Stimulated activated naive CD8-positive, alpha-beta T cell treated with anti-CD3 and anti-CD28 coated beads, Interleukin-15, Interleukin-2, amounts not matched to agents 100 U/mL and 50 U/mL, for 24 hours (primary cell): ENCODE measurements around the gene MYLK4.
"Not testable (repeated sequence)": the region's sequence is repeated elsewhere in the genome, so short reads cannot be mapped to it uniquely, and the experiment has no call there.

Experiments used
- ATAC-seq: fragments of 150-1000 bp; cut with Tn5 transposase; one replicate; pipeline ENCODE4 v1.10.0; 2021
- DNase-seq: peaks from one replicate; pipeline ENCODE4 v3.0.0; 2021

The MYLK4 gene

GRCh38 chr6:2777249-2777648 lies 26.5 kb upstream of the MYLK4 start:
- no peak for ATAC-seq

DNA sequence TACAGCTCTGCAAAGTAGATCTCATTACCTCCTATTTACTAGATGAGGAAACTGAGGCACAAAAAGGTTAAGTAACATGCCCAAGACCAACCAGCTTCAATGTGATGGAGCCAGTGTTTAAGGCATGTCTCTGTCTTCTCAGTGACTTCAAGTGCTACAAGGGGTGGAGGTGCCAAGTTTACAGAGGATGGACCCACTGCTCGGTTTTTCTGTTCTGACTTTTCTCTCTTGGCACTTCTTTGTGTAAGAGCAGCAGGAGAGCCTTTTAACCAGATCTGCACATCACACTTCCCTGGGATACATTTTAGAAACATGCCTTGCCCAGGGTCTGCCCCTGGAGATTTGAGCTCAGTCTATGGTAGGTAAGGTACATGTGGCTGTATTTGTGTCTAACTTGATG lies 24.3 kb upstream of the MYLK4 start:
- ATAC-seq (no peak), DNase-seq (no peak)

More at GRCh38 chr6:2777249-2777648, 26.5 kb upstream of the MYLK4 start:
- DNase-seq: no peak

- ATAC-seq: no peak
- no peak for DNase-seq
These were observed 22.7 kb upstream of the MYLK4 start for GRCh38 chr6:2773449-2773848.

DNA sequence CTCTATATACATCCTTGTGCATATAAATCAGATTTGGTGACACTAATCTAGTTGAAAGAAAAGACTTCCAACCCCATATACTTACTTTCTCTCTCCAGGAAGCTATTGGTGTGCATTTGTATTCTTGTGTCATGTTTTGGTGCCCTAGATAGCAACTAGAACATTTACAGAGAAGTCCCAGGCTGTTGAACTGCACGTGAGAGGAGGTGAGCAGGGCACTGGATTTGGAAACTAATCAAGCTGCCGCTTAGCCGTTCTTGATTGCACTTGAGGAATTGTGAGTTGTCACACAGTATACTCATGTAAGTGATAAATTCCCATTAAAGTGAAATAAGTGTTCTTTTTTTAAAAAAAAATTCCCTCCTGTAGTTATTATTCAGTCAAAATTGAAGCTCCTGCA lies 22.1 kb upstream of the MYLK4 start:
- ATAC-seq (no peak), DNase-seq (no peak)

- no peak for ATAC-seq
- no peak for DNase-seq
These were observed 20.4 kb upstream of the MYLK4 start for GRCh38 chr6:2771079-2771478.

DNA sequence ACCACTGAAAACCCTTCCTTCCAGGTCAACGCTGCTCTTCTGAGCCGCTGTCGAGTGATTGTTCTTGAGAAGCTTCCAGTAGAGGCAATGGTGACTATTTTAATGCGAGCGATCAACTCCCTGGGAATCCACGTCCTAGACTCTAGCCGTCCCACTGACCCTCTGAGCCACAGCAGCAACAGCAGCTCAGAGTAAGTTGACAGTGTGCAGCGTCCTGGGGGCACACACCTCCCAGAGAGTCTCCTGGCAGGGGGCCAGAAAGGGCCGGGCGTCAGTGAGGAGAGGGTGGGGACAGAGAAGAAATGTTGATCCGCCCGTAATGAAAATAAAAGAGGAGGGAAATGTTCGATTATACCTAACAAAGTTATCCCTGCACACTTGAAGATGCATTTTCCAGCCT lies 19.4 kb upstream of the MYLK4 start:
- ATAC-seq (no peak), DNase-seq (no peak)

DNA sequence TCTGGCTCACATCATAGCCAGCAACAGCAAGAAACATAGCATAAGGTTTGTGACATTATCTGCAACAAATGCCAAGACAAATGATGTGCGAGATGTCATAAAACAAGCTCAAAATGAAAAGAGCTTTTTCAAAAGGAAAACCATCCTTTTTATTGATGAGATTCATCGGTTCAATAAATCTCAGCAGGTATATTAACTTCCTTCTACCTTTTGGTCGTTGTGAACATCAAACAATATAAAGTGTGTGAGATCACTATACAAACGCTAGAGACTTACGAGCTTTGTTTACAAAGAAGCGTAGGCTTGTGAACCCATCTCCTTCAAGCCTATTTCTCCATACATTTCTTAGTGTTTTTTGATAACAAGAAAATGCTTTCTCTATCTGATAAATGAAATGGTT lies 18.0 kb upstream of the MYLK4 start:
- DNase-seq: no peak
- no peak for ATAC-seq

- peak; percentile 14 for DNase-seq
- ATAC-seq: no peak
These were observed 17.2 kb upstream of the MYLK4 start for GRCh38 chr6:2767657-2768524.

DNA sequence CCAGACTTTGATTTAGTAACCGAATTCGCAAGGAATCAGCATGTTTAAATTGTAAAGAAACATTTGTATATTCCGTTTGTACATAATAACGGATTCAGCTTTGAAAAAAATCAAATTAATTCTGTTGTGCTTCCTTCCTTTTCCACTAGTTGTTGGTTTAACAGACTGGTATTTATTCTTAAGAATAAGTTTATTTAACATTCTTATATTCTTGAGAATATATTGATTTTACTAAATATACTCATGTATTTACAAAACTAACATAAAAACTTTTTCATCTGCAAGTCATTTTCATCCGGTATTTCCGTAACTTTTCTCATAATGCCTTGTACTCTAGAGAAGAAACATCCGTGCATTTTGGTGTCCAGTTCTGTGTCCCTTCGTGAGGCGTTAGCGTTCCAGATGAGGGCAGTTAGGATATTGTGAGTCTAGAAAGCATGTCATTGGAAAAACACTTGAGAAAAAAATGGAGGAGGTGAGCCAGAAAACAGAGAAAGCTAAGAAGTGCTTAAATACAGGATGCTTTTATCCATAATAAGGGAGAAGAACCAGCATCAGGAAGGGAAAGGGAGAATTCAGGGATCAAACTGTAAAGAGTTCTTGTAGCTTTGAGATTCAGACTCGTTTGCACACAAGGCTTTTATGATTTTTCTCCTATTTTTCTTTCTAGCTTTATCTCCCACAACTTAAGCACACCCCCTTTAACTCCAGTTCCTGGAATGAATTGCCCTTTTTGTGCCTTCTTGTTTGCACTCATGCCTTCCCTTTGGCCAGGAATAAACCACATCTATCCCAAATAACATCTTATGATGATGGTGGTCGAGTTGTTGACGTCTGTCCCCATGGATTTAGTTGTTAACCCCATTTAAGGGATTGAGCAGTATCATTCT lies 16.3 kb upstream of the MYLK4 start:
- no peak for DNase-seq
- ATAC-seq: no peak

- DNase-seq (peak; percentile 59), ATAC-seq (peak; percentile 9)
These were observed 15.4 kb upstream of the MYLK4 start for GRCh38 chr6:2765896-2766766.

DNA sequence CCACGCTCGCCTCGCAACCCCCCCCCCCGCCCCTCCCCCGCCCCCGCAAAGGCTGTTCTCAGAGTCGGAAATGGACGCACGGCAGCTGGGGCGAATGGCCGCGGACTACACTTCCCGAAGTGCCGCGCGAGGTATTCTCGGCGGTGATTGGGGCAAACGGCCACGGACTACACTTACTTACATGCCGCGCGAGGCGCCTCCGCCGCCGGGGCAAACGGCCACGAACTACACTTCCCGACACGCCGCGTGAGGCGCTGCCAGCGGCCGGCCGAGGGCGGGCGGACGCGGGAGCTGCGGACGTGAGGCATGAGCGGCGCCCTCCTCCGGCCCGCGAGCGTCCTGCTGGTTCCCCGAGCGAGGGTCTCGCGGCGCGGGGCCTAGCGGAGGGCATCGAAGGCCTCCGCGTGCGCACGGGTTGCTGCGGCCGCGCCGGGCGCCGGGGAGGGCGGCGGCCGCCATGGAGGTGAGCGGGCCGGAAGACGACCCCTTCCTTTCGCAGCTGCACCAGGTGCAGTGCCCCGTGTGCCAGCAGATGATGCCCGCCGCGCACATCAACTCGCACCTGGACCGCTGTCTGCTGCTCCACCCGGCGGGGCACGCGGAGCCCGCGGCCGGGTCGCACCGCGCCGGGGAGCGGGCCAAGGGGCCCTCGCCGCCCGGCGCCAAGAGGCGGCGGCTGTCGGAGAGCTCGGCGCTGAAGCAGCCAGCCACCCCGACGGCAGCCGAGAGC lies 14.6 kb upstream of the MYLK4 start, which contains the start of gene WRNIP1:
Gene WRNIP1 (plus strand): TSS at position 228 of the 730 bp plus-strand sequence. CDS start 230 bp downstream, at position 458.
- DNase-seq: peak; percentile 94

DNA sequence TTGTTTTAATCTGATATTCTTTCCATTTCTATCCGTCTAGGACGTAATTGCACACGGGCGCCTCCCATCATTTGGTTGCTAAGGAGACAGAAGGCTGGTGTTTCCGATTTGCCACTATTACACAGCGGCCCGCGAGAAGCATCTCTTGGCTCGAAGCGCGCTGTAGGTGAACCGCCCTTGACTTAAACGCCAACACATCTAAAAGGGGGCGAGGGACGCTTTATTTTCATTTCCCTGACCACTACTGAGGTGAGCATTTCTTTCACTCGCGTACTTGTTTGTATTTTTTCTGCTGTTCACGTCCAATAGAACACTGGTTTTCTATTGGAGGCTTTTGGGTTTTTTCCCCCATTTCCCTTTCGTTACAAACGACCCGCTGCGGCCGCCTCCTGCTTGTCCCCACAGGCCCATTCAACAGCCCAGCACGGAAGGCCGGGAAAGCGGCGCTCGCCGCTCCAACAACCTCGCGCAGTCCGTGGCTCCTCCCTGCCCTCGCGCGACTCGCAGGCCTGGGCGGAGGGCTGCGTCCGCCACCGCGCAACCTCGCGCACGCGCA lies 14.0 kb upstream of the MYLK4 start:
- peak; percentile 75 for ATAC-seq
- peak; percentile 63 for DNase-seq

More for the DNA sequence above, 14.6 kb upstream of the MYLK4 start, which contains the start of gene WRNIP1:
- peak; percentile 94 for ATAC-seq

DNA sequence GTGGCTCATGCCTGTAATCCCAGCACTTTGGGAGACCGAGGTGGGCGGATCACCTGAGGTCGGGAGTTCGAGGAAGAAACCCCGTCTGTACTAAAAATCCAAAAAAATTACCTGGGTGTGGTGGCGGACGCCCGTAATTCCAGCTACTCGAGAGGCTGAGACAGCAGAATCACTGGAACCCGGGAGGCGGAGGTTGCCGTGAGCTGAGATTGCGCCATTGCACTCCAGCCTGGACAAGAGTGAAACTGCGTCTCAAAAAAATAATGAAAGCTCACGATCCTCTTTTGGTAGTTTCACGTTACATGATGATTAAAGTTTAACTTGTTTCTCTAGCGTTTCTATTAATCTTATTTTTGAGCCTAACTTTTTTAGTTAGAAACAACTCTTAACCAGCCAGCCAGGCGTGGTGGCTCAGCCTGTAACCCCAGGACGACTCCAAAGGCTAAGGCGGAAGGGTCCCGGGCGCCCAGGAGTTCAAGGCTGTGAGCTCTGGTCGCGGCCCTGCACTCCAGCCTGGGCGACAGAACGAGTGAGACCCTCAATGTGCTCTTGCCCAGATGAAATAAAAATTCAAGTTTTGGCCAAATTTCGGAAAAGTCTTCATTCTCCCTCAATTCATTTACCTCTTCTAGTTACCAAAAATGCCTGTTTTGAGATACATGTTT lies 13.3 kb upstream of the MYLK4 start:
- no peak for DNase-seq
- no peak for ATAC-seq

DNA sequence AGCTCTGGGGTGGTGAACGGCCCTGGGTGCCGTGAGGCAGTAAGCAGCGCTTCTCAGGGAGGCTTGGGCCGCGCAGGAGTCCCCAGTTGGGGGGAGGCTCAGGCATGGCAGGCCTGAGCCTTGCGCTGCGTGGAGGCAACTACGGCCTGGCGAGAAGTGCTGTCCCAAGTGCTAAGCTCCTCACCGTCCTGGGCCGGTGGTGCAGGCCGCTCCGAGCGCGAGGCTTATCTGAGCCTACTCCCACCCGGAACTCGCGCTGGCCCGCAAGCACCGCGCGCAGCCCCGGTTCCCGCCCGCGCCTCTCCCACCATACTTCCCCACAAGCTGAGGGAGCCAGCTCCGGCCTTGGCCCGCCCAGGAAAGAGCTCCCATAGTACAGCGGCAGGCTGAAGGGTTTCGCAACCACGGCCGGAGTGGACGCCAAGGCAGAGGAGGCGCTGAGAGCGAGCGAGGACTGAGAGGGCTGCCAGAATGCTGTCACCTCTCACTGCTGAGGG lies 12.7 kb upstream of the MYLK4 start:
- no peak for DNase-seq
- ATAC-seq: no peak

GRCh38 chr6:2762868-2763267 lies 12.1 kb upstream of the MYLK4 start:
- peak; percentile 31 for DNase-seq

GRCh38 chr6:2760882-2761842 lies 10.4 kb upstream of the MYLK4 start:
- ATAC-seq (no peak), DNase-seq (peak; percentile 24)

More at GRCh38 chr6:2762868-2763267, 12.1 kb upstream of the MYLK4 start:
- ATAC-seq: not testable (repeated sequence)

DNA sequence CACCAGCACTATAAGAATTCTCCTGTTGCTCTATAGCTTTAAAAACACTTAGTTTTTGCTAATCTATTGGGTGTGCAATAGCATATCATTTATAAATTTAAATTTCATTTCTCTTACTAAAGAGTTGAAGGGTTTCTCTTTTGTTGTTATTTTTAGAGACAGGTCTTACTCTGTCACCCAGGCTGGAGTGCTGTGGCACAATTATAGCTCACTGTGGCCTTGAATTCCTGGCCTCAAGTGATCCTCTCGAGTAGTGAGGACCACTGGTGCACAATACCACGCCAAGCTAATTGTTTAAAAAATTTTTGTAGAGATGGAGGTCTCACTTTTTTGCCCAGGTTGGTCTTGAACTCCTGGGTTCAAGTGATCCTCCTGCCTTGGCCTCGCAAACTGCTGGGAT lies 8.3 kb upstream of the MYLK4 start:
- DNase-seq (no peak), ATAC-seq (no peak)

DNA sequence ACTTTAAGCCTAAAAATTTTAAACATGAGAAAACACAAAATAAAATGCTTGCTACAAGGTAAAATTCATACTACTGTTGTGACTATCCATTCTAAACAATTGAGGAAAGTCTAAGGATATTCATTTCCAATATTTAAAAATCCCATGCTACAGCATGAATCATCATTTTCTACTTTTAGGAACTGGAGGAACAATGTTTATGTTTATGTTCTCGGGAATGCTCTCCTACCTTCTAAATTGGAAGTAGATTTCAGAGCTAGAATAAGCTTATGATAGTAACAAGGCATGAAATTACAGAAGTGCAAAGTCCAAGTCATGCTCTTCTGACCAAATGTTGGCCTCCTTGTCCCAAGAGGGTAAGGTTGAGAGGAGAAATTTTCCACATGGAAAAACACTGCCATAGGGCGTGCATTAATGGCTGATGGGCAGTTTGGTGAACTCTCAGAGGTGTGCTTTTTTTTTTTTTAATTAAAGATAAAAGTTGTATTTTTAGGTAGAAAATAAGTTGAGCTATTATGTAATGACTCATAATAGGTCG lies 6.0 kb upstream of the MYLK4 start:
- no peak for ATAC-seq
- DNase-seq: no peak

DNA sequence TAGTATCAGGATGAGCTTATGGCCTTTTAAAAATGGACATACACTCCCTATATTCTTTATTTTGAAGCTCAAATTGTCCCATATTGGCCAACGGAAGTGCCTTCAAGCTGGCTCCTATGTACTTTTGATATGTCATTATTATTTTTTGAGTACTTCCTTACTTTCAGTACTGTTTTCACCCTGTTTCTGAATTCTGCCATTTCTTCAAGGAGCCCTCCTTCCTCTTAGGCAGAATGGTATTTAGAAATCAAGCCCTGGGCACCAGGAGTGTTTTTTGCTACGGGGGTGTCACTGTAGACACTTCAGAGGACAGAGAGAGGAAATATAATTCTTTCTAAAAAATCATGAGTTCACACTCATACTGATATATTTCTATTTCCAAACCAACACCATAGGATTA lies 5.5 kb upstream of the MYLK4 start:
- DNase-seq: no peak
- no peak for ATAC-seq
